HepG2 (cell line): ENCODE results near the gene SHFL. TPM values are rescaled to one million over a fixed set of nuclear protein-coding genes. Genes with fewer than 3 reads are reported as not detected.

Experiments
- ATAC-seq: fragments of 200-7000 bp; cut with Tn5 transposase; 3 replicates; pipeline ENCODE4 v1.9.1; 2020; ENCODE audit warnings: mild to moderate bottlenecking, moderate library complexity
- BruUV-seq: library from RNA; stranded (reverse); fragments of 400-500 nt; replicated peaks from 2 replicates; lab custom pipeline; 2021; lab: Mats Ljungman, UMichigan
- CTCF ChIA-PET: fragments of 300-600 bp; formaldehyde crosslinking; extraction: SDS; loops from one replicate; lab custom pipeline; 2021; ENCODE audit warnings: low total read pairs, inconsistent platforms, low intra/inter-chr PET ratio; lab: Yijun Ruan, JAX
- POLR2A ChIA-PET: fragments of 350-600 bp; sonication (Branson Sonifier 250); formaldehyde crosslinking; loops from one replicate; lab custom pipeline; 2020; ENCODE audit warnings: antibody characterized with exemption, inconsistent platforms; lab: Yijun Ruan, JAX
- DNase-seq: peaks from one replicate; pipeline ENCODE4 v3.0.0-alpha.2; 2015; ENCODE audit warnings: low spot score
- FAIRE-seq: peaks from 3 replicates; lab custom pipeline; 2011; peaks lifted over from hg19 to GRCh38; lab: Jason Lieb, UNC
- H2AFZ ChIP-seq: one replicate; pipeline ENCODE4 v1.6.1; 2011; ENCODE audit warnings: low read length, inconsistent platforms
- H3K27ac ChIP-seq: fragments of 300-600 bp; 3 replicates; pipeline ENCODE4 v1.8.0; 2011; ENCODE audit warnings: mixed run types, mild to moderate bottlenecking, mixed read lengths, low read length, inconsistent platforms; ENCODE audit not compliant: insufficient read depth; ENCODE audit errors: extremely low read length
- H3K27me3 ChIP-seq, 2 experiments: fragments of 200-600 bp in 1 of 2; 2 replicates in 1 of 2; 3 replicates in 1 of 2; pipeline versions ENCODE4 v1.6.0 to v1.8.0; 2011; ENCODE audit warnings: low read length in 2 of 2, mild to moderate bottlenecking in 2 of 2, moderate library complexity in 2 of 2, inconsistent platforms in 1 of 2; ENCODE audit not compliant: insufficient read depth in 2 of 2, control insufficient read depth in 1 of 2
- H3K36me3 ChIP-seq, 2 experiments: fragments of 200-600 bp in 1 of 2; replicated peaks in 1 of 2; 2 replicates in 1 of 2; 3 replicates in 1 of 2; pipeline versions ENCODE4 v1.5.1 to v1.8.0; 2011; ENCODE audit warnings: low read length in 2 of 2, inconsistent platforms in 1 of 2; ENCODE audit not compliant: insufficient read depth in 2 of 2, control insufficient read depth in 1 of 2
- H3K4me1 ChIP-seq: 2 replicates; pipeline ENCODE4 v1.5.1; 2012; ENCODE audit warnings: low read length, inconsistent platforms; ENCODE audit not compliant: insufficient read depth
- H3K4me2 ChIP-seq: 2 replicates; pipeline ENCODE4 v1.6.0; 2011; ENCODE audit warnings: low read depth, low read length, inconsistent platforms
- H3K4me3 ChIP-seq, 3 experiments: fragments of 200-600 bp in 1 of 3; sonication (generic), shearing (Covaris generic) in 1 of 3; replicated peaks in 1 of 3; 2 replicates each; pipeline ENCODE4 v1.5.1; 2011 to 2016; ENCODE audit warnings: low read length in 3 of 3, inconsistent platforms in 2 of 3, low read depth in 2 of 3, mild to moderate bottlenecking in 2 of 3, control low read depth in 1 of 3, mixed read lengths in 1 of 3; ENCODE audit not compliant: insufficient read depth in 1 of 3
- H3K79me2 ChIP-seq: one replicate; pipeline ENCODE4 v1.6.1; 2011; ENCODE audit warnings: low read length, inconsistent platforms; ENCODE audit not compliant: insufficient read depth
- H3K9ac ChIP-seq: 2 replicates; pipeline ENCODE4 v1.6.0; 2011; ENCODE audit warnings: mild to moderate bottlenecking, low read depth, low read length, inconsistent platforms; ENCODE audit not compliant: insufficient read depth
- H3K9me3 ChIP-seq: 2 replicates; pipeline ENCODE4 v1.5.1; 2012; ENCODE audit warnings: mild to moderate bottlenecking, low read length
- H4K20me1 ChIP-seq: 2 replicates; pipeline ENCODE4 v1.6.0; 2011; ENCODE audit warnings: inconsistent platforms, mild to moderate bottlenecking, low read length, moderate library complexity; ENCODE audit not compliant: insufficient read depth
- ASH2L ChIP-seq: fragments of 300-600, 200-600 bp; sonication (generic); IDR thresholded peaks from 2 replicates; pipeline ENCODE4 v1.7.0; 2017; ENCODE audit warnings: low read depth, mild to moderate bottlenecking, moderate library complexity, mixed read lengths, low read length; ENCODE audit not compliant: insufficient read length
- ATF4 ChIP-seq, 2 experiments: fragments of 450-650 bp in 1 of 2; sonication (generic) in 1 of 2; formaldehyde crosslinking; IDR thresholded peaks; 2 replicates each; pipeline versions ENCODE4 v1.5.0 to v1.8.0; 2020 to 2022; ENCODE audit warnings: mild to moderate bottlenecking in 1 of 2, missing genetic modification reagents in 1 of 2
- HIVEP1 ChIP-seq: sonication (generic); formaldehyde crosslinking; IDR thresholded peaks from 2 replicates; pipeline ENCODE4 v1.4.0; 2020; ENCODE audit warnings: mild to moderate bottlenecking, missing genetic modification reagents
- JARID2 ChIP-seq: sonication (generic); formaldehyde crosslinking; IDR thresholded peaks from 2 replicates; pipeline ENCODE4 v1.8.1; 2023; ENCODE audit warnings: missing genetic modification reagents, inconsistent platforms; ENCODE audit not compliant: insufficient replicate concordance
- KDM5B ChIP-seq: sonication (generic); formaldehyde crosslinking; IDR thresholded peaks from 2 replicates; pipeline ENCODE4 v1.4.0; 2020; ENCODE audit warnings: missing genetic modification reagents, mild to moderate bottlenecking, borderline replicate concordance
- MIER3 ChIP-seq: IDR thresholded peaks from 2 replicates; pipeline ENCODE4 v1.6.1; 2016; ENCODE audit warnings: missing compliant biosample characterization, borderline replicate concordance
- MYNN ChIP-seq: sonication (generic); formaldehyde crosslinking; IDR thresholded peaks from 2 replicates; pipeline ENCODE4 v1.4.0; 2020; ENCODE audit warnings: mild to moderate bottlenecking, low read depth, missing genetic modification reagents
- RELA ChIP-seq: sonication (generic); formaldehyde crosslinking; IDR thresholded peaks from 2 replicates; pipeline ENCODE4 v1.4.0; 2020; ENCODE audit warnings: missing genetic modification reagents
- REPIN1 ChIP-seq: sonication (generic); formaldehyde crosslinking; IDR thresholded peaks from 2 replicates; pipeline ENCODE4 v1.8.0; 2022; ENCODE audit warnings: missing genetic modification reagents, low read depth, mild to moderate bottlenecking, borderline replicate concordance
- TEAD2 ChIP-seq: sonication (generic); formaldehyde crosslinking; IDR thresholded peaks from 2 replicates; pipeline ENCODE4 v1.9.0; 2021; ENCODE audit warnings: missing genetic modification reagents
- TMF1 ChIP-seq: sonication (generic); formaldehyde crosslinking; IDR thresholded peaks from 2 replicates; pipeline ENCODE4 v1.8.1; 2022; ENCODE audit warnings: low read depth, missing genetic modification reagents
- ZMAT3 ChIP-seq: sonication (generic); formaldehyde crosslinking; conservative IDR thresholded peaks from 2 replicates; pipeline ENCODE4 v1.7.0; 2021; ENCODE audit warnings: missing genetic modification reagents
- ZNF10 ChIP-seq: sonication (generic); formaldehyde crosslinking; IDR thresholded peaks from 2 replicates; pipeline ENCODE4 v1.4.0; 2020; ENCODE audit warnings: mild to moderate bottlenecking, low read depth, missing genetic modification reagents, borderline replicate concordance
- ZNF30 ChIP-seq: sonication (generic); formaldehyde crosslinking; IDR thresholded peaks from 2 replicates; pipeline ENCODE4 v1.5.0; 2020; ENCODE audit warnings: mild to moderate bottlenecking, missing genetic modification reagents
- ZNF710 ChIP-seq: sonication (generic); formaldehyde crosslinking; IDR thresholded peaks from 2 replicates; pipeline ENCODE4 v1.5.0; 2020; ENCODE audit warnings: mild to moderate bottlenecking, missing genetic modification reagents, borderline replicate concordance
- WGBS: methylation state at CpG from one replicate; pipeline ENCODE4 v1.1.6; 2017; ENCODE audit warnings: low lambda C conversion rate; 5-methylcytosine and 5-hydroxymethylcytosine counted together
- in situ Hi-C: cut with HindIII; loops from 2 replicates; pipeline ENCODE4 v1.10.0; 2017; ENCODE audit warnings: low pct_unique_long_range_greater_than_20kb; ENCODE audit not compliant: extremely low pct_ligation_motif_present
- intact Hi-C: fragments of 100-400 bp; cut with micrococcal nuclease; formaldehyde crosslinking; loops from one replicate; pipeline ENCODE4 v1.10.0; 2022; ENCODE audit not compliant: unreplicated experiment
- polyA plus RNA-seq, 8 experiments: library from polyadenylated mRNA; depleted of rRNA in 3 of 8; stranded (reverse) in 7 of 8; unstranded in 1 of 8; fragments of >200 nt; fragmentation: Illumina TruSeq in 4 of 8; extraction: Trizol in 4 of 8; gene quantifications; 2 replicates each; pipeline versions ENCODE4 v1.2.1 to v1.2.3, GENCODE V29; 2011 to 2016; ENCODE audit warnings: low read depth in 4 of 8, missing spikeins in 1 of 8, mixed read lengths in 1 of 8; ENCODE audit not compliant: insufficient read depth in 1 of 8
- total RNA-seq, 5 experiments: library from RNA; depleted of rRNA; stranded (reverse); fragments of >200 nt; fragmentation: Illumina TruSeq; extraction: Trizol; gene quantifications; 2 replicates each; pipeline ENCODE4 v1.2.3, GENCODE V29; 2016; ENCODE audit warnings: low read depth in 1 of 5
- TF ChIP-seq, protein P1 (sequence below): IDR thresholded peaks from 2 replicates; pipeline ENCODE4 v1.6.1; 2012; ENCODE audit warnings: inconsistent platforms
- TF ChIP-seq, protein P2 (sequence below): sonication (generic); formaldehyde crosslinking; IDR thresholded peaks from 2 replicates; pipeline ENCODE4 v1.4.0; 2020; ENCODE audit warnings: missing genetic modification reagents

SHFL gene
- total and polyA plus RNA-seq, 2 of the 13 experiments (the other 11 are each of a cell fraction or from before 2014, with no cell fraction given): 12.3 to 36.4 TPM

- Histone ChIP-seq H2AFZ (no peak overlapping the region), H3K9me3 (no peaks in the 10 kb centered on the region)
- no peak for TF ChIP-seq JARID2 (CRISPR knock-in tag)
- TF ChIP-seq RELA (CRISPR knock-in tag): no peak
- TF ChIP-seq ZNF30 (CRISPR knock-in tag): no peak
- no peak for TF ChIP-seq KDM5B (CRISPR knock-in tag)
- no peak for TF ChIP-seq MIER3
- TF ChIP-seq, protein P1, sequence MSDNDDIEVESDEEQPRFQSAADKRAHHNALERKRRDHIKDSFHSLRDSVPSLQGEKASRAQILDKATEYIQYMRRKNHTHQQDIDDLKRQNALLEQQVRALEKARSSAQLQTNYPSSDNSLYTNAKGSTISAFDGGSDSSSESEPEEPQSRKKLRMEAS: no peak
- TF ChIP-seq ZMAT3 (CRISPR knock-in tag): no peak
- no peak for TF ChIP-seq ZNF710 (CRISPR knock-in tag)
- TF ChIP-seq ZNF10 (CRISPR knock-in tag): no peak
- no peak for TF ChIP-seq ASH2L
- no peak for TF ChIP-seq HIVEP1 (CRISPR knock-in tag)
- TF ChIP-seq MYNN (CRISPR knock-in tag): no peak
- no peak for TF ChIP-seq ATF4 (CRISPR knock-in tag; IDR thresholded peaks at IDR 0.05)
- TF ChIP-seq TEAD2 (CRISPR knock-in tag): no peak
- TF ChIP-seq TMF1 (CRISPR knock-in tag): no peak
- TF ChIP-seq REPIN1: no peak
- TF ChIP-seq, protein P2, sequence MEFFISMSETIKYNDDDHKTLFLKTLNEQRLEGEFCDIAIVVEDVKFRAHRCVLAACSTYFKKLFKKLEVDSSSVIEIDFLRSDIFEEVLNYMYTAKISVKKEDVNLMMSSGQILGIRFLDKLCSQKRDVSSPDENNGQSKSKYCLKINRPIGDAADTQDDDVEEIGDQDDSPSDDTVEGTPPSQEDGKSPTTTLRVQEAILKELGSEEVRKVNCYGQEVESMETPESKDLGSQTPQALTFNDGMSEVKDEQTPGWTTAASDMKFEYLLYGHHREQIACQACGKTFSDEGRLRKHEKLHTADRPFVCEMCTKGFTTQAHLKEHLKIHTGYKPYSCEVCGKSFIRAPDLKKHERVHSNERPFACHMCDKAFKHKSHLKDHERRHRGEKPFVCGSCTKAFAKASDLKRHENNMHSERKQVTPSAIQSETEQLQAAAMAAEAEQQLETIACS (CRISPR knock-in tag): no peak
- TF ChIP-seq, all 625 proteins: peak for 0
- no peak overlapping the region for H3K4me3 ChIP-seq
- intact Hi-C loops: no loop called here
- no peaks in the 10 kb centered on the region for H3K79me2 ChIP-seq
- DNase-seq (no peak), ATAC-seq (no peak), FAIRE-seq (no peak)
- 94% methylated on average over 7 of the region's 7 CpGs for WGBS
- H3K27me3 ChIP-seq: no peaks in the 10 kb centered on the region
- H3K27ac ChIP-seq: no peak overlapping the region
- no TSS peak for BruUV-seq
- H3K4me2 ChIP-seq: no peak overlapping the region
- ChIA-PET CTCF (no interaction called here), POLR2A (no interaction called here)
- peaks cover 27 to 38% of the 10 kb centered on the region in 2 experiments for H3K36me3 ChIP-seq
- no peaks in the 10 kb centered on the region for H3K4me1 ChIP-seq
- in situ Hi-C loops: no loop called here
- no peak overlapping the region for H3K9ac ChIP-seq
- no peaks in the 10 kb centered on the region for H4K20me1 ChIP-seq
Observed at GRCh38 chr19:10132905-10133304, 46.8 kb downstream of the SHFL start.
